GM18868 (cell line): ENCODE results near the gene LENEP.

ENCODE experiments used
- ATAC-seq: cut with Tn5 transposase; IDR thresholded peaks from one replicate; pipeline ENCODE4 v1.9.1; 2021; ENCODE audit warnings: mild to moderate bottlenecking, moderate library complexity; ENCODE audit not compliant: unreplicated experiment

LENEP gene, protein sequence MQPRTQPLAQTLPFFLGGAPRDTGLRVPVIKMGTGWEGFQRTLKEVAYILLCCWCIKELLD

DNA sequence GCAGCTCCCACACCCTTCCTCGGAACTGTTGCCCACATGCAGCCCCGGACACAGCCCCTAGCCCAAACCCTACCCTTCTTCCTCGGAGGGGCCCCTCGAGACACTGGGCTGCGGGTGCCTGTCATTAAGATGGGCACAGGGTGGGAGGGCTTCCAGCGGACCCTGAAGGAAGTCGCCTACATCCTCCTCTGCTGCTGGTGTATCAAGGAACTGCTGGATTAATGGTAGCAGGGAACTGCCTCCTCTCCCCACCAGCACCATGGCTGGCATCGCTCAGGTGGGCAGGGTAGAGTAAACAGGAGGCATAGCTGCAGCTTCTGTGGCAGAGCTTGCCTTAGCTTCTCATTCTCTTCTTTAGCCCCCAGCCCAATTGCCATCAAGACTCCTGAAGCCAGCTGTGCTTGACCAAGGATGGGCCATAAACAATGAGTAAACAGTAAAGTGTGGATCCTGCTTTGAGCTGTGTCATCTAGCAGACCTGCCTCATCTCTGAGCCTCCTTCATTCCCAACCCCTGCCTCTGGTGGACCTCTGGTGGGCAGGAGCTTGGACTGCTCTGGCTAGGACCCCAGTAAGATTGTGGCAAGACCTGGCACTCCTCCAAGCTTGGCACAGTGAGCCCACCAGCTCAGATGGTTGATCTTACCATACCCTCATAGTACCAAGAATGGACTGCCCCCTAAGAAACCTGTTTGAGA lies at the start of gene LENEP:
Gene LENEP (plus strand): TSS at position 15 of the 697 bp plus-strand sequence. CDS start 22 bp downstream, at position 37.
- ATAC-seq, result no peak

DNA sequence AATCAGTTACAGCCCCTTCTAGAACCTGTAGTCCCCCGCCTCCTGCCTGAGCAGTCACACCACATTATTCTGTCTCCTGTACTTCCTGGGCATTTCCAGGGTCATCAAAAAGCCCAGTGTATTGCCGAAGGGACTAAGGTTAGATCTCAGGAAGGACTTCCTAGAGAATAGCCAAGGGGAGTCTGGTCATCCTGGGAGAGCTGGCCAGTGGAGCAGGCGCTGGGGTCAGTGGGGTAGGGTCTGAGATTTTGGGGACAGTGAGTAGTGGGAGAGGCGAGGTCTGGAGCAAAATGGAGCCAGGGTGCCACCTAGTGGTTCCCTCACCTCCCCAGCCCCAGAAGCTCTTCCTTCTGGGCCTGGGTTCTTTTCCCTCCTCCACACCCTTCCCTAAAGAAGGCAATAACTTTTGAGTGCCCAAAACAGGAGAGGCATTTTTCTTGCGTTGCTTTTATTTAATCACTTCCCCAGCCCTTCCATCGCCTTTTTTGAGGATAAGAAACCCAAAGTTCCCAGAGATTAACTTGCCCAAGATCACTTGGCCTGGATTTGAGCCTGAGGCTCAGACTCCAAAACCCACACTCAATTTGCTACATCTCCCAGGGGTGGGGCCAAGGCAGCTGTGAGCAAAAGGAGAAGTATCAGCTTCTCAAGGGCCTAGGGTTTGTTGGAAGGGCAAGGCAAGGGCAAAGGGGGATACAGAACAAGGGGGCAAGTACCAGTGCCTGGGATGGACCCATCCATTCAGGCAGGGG lies 49.6 kb upstream of the LENEP start:
- ATAC-seq, result no peak

DNA sequence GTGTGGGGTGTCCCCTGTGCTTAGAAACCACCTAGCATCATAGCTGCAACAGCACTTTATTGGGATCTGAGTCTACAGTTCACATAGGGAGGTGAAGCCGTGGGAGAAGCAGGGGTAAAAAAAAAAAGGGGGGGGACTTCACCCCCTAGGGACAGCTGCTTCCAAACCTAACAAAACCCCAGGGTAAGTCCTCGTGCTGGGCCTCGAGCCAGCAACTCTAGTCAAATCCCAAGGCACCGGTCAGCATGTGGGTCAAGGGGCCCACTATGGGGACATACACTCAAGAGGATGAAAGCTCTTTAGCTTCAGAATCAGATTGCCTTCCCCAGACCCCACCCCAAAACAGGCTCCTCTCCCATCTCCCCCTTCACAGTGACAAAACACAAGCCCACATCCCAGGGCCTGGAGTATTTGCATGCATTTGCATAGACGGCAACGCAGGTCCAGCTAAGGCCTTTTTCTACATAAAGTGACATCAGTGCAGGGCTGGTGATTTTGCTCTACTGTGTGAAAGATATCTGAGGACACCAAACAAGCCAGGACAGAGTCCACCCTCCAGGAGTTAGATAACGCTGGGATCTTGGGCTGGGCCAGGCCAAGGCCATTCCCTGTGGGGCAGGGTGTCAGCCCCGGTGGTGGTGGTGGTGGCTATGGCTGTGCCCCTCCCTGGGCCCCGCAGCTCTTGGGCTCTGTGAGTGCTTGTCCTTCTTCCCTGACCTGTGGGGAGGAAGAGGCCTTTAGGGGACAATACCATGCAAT lies 48.8 kb upstream of the LENEP start:
- ATAC-seq, result no peak

DNA sequence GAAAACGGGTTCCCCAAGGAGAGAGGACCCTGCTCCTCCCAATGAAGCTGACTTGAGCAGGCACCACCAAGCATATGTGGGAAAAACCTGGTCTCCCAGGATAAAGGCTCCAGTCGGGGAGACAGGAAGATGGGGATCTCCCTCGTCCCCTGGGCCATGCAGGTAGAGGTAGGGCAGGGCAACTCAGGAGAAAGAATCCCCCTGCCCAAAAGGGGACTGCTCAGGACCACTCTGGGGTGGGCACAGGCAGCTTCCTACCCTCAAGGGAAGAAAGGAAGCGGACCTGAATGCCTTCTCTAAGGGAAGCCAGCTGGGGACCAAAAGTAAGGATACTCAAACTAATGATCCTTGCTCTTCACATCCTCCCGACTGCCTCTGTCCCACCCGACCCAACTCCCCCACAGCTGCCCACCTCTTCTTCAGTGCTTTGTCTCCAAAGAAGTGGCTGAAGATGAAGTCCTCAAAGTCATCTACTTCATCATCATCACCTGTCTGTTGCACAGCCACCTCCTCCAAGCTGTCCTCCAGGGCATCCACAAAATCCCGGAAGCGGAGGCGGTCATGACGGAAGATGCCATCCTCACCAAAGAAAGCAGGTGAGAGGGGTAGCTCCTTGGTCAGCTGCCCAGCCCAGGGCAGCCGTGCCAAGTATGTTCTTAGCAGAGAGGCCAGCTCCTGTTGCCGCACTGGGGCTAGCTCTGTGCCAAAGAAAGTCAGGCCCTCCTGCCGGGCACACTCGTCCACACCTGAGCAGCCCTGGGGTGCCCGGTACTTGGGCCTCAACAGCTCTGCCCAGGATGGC lies 48.0 kb upstream of the LENEP start:
- no peak for ATAC-seq

DNA sequence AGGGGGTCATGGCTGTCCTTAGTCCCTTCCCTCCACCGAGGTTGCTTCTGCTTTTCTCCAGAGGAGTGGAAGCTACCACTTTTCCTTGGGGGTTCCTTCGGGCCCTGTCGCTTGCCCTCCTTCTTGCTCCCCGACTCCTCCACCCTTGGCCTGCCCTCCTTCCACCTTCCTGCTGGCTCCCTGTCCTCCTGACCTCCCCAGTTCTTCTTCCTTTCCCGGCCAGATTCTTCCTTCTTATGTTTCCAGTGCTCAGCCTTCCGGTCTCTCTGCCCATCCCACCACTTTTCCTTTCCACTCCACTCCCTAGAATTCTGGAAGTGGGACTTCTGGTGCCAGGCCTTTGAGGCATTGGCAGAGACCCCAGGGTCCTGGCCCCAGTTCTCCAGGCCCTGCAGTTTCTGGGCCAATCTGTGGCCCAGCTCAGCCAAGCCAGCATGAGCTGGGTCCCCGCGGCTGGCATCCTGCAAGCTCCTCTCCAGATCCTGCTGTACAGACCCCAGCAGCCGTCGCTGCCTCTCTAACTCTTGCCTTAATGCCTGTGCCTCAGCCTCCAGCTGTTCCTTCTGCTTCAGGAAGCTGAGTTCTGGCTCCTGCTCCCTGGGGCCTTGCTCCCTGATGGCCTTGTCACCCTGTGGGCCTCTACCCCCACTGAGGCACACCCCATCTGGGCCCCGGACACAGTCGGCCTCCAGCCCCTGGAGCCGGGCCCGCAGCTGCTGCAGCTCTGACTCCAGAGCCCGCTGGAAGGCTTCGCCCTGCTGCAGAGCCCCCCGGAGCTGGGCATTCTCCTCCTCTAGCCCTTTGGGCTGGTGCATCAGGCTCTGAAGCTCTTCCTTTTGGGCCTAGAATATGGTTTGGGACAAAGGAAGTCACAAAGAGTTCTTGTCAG lies 47.2 kb upstream of the LENEP start:
- no peak for ATAC-seq

DNA sequence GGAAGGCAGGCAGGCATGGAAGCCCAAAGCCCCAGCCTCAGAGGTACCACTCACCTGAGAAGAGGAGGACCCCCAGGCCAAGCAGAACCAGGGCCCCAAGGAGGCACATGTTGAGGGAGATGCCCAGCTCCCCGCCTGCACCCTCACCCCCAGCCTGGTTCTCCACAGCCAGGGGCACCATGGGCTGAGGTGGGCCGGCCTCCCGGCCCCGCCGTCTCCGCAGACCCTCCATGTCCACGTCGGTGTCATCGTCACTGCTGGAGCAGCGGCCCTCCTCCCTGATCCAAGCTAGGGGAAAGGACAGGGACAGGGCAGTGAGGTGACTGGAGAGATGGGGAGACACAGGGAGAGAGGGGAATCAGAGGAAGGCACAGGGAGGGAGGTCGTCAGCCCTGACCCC lies 45.3 kb upstream of the LENEP start:
- ATAC-seq, result no peak

DNA sequence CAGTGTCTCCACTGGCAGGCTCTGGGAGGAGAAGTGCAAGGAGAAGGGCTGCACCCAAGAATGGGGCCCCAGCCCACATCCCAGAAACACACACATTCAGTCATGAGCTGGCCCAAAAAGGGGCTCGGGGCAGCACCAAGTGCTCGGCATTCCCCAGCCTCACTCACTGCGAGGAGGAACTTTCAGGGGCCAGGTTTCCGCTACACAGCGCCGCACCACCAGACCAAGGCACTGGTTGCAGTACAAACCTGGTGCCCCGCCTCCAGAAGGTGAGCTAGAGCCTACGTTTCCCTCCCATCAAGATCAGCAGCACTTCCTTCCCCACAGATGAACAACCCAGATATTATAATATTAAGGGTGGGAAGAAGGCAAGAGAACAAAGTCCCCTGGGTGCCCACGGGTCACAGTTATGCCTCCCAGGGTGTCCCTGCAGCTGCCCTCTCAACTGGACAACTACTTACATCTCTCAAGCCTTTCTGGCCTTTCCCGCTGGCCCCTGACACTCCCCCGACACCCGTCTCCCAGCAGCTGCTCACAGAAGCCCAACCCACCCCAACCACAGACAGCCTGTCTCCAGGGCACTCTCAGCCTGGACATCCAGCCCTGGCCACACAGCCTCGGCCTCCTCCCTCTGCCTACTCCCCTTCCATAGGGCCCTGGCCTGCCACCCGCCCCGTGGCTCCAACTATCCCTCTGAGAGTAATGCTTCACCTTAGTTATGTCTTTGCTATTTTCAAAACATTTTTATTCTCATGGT lies 41.3 kb upstream of the LENEP start:
- no peak for ATAC-seq

DNA sequence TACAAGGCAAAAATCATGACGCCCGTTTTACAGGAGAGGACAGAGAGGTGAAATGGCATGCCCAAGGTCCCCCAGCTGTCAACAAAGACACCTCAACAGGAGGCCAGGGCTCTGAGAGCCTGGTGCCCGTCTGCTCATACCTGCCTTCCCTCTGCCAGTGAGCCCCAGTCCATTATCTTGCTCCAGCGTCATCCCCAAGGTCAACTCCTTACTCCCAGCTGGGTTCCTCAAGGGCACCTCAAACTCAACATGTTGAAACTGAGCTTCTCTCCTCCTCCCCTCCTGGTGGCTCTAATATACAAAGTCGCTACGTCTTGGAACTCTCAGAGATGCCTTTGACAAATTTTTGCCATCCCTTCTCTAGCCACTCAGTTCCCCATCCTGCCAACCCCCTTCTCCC lies 40.7 kb upstream of the LENEP start:
- ATAC-seq, result no peak

DNA sequence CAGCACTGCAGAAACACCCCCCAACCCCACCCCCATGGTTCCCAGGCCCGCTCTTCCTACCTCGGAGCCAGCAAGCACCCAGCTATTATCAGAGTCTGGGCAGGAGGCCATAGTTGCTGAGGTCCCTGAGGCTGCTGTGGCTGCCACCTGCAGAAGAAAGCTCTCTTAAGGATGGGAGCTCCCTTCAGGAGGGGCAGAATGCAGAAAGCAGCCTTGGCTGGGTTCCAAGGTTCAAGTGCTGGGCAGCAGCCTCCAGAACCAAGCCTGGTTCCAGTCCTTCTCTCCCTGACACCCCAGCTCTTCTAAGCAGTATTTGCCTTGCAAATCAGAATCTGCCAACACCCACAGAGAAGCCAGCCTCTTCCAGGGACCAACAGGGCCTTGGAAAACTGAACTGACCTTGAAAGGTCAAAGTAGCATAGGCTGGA lies 39.8 kb upstream of the LENEP start:
- ATAC-seq, result no peak

DNA sequence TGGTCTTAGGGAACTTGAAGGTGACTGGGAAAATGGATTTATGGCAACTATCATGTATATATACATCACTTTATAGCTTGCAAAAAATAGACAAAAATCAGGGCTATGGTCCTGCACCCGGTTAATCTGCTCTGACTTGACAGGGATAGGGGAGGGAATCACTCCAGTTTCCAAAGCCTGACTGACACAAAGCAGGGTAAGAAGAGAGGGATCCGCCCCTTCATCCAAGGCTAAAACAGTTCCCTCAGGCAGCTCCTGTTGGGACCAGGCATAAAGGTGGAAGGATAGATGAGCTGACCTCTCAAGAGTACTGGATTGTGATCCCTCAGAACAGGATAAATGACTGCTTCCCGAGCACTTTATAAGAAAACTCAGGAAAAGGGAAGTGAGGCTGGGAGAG lies 38.8 kb upstream of the LENEP start:
- ATAC-seq, result no peak

DNA sequence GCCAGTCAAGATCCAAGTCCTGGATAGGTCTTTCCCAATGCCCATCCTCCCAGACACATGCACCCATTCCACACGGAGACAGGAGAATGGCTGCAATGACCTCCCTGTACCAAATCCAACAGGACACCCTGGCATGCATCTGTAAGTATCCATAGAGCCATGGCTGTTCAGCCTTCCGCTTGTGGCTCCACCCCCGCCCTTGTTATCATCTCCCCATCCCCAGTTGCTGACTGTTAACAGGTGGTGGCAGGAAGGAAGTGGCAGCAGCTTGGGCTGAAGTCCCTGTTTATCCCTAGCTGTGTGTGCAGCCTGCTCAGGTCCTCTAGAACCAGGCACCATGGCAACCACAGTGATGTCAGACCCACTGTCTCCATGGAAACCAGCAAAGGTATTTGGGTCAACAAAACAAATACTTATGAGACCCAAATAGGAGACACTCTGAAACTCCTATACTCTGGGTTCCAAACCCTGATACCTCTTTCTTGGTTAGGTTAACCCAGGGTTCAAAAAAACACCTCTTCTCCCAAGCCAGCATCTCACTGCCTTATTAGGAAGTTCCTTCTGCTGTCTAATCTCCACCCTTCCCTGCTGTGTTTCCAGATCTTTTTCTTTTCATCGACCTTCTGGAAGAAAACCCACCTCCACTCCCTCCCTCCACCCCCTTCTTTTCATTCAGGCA lies 38.2 kb upstream of the LENEP start:
- peak; percentile 46 for ATAC-seq

DNA sequence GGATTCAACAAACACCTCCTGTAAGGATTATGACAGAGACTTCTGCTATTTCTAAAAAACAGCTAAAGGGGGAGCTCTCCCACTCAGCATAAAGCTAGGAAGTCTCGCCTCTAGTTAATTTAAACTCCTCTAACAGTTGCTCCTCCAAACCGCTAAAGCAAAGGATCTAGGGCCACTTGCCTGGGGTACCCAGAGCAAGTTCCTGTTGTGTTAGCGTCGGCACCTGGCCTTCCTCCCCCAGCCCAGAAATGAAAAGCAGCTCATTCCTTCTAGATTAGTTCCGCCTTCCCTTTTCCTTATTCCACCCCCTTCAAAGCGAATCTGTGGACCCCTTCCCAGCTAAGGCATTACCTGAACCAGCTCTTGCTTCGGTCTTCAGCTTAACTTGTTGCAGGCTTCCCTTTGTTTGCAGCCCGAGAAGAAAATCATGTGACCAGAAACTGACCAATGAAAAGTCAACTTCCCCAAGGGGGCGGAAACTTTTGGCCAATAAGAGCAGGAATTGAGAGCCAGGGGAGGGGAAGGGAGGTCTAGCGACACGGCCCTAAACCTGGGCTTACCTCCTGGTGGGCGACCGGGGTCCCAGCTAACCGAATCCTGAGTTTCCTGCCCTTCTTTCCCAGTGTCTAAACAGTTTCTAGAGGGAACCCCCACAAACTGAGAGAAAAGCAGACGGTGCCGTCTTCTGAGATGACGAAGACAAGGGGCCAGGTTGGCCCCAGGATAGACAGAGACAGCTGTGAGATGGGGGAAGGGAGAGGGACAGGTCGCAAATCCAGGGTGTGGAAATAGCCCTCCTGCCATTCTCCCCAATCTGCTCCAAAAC lies 37.5 kb upstream of the LENEP start, which contains the start of gene PBXIP1:
Gene PBXIP1 (minus strand): TSS at position 382 of the 826 bp plus-strand sequence. CDS start 2,378 bp downstream, outside the sequence.
- ATAC-seq, result peak; percentile 71

DNA sequence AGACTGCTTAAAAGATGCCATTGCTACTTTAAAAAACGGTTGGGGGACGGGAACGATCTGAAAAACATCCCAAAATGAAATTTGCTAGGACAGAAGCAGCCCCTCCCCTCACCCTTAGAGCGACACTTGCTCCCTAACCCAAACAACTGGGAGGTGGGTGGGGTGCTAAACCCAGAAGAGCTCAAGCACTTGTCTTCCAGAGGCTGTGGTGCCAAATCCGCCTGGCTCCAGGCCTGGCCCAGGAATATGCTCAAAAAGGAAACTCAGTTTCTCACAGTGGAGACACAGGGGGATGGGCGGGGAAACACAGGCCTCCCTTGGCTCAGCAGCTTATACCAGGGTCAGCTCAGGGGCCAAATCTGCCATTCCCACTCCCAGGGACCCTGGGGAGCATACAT lies 36.8 kb upstream of the LENEP start:
- ATAC-seq, result no peak

DNA sequence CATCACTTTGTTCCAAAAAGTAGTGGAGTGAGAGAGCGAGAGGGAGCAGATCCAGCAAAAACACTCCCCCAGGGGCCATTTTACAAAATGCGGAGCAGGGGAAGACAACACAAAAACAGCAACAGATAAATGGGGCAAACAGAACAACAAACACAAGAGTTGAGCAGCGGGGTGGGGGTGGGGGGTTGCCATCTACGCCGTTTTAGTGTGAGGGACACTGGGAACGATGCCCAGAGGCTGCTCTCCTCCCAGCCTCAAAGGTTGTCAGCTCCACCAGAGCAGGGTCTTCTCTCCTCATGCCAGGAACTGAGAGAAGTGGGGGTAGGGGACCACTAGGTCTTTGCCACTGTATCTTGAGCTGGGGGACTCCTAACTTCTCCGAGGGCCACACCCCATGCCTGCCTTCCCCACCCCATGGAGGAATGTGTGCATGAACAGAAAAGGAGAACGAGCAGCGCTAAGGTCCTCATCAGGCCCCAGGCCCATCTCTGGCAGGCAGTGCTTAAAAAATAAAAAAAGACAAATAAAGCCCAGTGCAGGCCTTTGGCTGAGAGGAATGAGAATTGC lies 36.2 kb upstream of the LENEP start:
- ATAC-seq, result no peak

DNA sequence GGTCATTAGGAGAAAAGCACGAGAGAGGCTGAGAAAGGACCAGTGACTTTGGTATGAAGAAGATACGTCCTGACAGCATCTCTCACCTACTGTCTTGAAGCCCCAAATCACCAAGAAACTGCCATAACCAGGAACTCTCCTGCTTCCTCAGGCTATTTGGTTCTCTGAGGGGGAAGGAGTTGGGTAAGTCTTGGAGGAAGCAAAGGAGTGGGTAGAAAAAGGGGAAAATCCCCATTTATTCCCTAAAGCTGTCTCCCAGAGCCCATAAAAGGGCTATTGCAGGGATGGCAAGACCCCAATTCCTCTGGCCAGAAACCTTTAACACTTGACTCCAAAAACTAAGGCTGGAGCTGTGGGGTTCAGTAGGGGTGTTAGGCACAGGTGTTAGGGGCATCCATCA lies 35.4 kb upstream of the LENEP start:
- ATAC-seq, result no peak

DNA sequence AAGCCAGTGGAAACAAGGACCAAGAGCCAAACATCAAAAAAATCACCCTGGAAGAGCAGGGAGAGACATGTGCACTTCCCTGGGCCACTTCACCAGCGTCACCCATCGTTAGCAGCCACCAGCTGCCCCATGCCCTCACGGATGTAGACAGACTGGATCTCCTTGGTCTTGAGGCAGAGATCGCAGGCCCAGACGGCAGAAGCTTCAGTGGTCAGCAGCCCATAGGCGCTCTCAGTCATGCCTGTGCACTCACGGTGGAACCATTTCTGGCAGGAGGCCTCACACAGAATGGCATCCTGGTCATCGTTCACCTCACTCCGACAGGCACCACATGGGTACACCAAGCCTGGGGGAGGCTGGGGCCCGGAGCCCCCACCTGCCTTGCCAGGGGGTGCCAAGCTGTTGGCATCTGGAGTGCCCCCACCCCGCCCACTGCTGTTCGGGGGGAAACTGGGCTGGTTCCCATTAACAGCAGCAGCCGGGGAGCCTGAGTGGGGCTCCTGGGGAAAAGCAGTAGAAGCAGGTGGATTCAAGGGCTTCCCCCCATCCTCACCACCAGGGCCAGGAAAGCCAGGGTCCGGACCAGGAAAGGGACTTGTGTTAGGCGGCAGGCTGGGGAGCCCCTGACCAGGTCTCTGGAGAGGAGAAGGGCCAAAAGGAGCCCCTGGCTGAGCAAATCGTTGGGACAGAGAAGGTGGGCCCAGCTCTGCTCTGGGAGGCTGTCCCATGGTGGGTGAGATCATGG lies 34.5 kb upstream of the LENEP start:
- ATAC-seq, result no peak

DNA sequence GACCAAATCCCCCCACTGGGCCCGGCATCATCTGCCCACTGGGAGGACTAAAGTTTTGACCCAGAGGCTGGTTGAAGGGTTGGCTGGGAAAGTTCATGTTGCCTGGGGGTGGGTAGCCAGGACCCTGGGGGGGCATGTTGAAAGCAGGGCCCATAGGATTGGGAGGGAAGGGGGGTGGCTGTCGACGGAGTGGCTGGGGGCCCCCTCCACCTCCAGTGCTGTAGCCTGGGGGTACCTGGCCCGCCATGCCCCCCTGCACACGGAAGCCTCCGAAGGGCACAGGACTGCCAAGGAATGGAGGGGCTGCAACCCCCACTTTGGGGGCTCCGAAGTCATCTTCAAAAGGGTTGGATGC lies 34.0 kb upstream of the LENEP start:
- ATAC-seq, result no peak
